PFSK-1 (cell line): ENCODE measurements around the gene PACS2.

Experiments
- FOXP2 ChIP-seq: optimal IDR thresholded peaks from 2 replicates; pipeline ENCODE3; 2011; ENCODE audit warnings: borderline replicate concordance, control low read depth, inconsistent platforms; ENCODE audit not compliant: insufficient read depth; ENCODE audit errors: extremely low read length, extremely low read depth
- POLR2AphosphoS5 ChIP-seq: IDR thresholded peaks from 2 replicates; pipeline ENCODE4 v1.6.1; 2012; ENCODE audit warnings: low read depth, mild to moderate bottlenecking, control low read depth, low read length, moderate library complexity
- SIN3A ChIP-seq: IDR thresholded peaks from 2 replicates; pipeline ENCODE4 v1.6.1; 2012; ENCODE audit warnings: mild to moderate bottlenecking, low read length, moderate library complexity, borderline replicate concordance; ENCODE audit not compliant: insufficient read depth
- TAF1 ChIP-seq: IDR thresholded peaks from 2 replicates; pipeline ENCODE4 v1.6.1; 2012; ENCODE audit warnings: low read length, control low read depth, borderline replicate concordance; ENCODE audit not compliant: insufficient read depth
- TF ChIP-seq, protein P1 (sequence below), 2 experiments: IDR thresholded peaks; 2 replicates each; pipeline versions ENCODE4 v1.6.1 to v1.8.0; 2011 to 2012; ENCODE audit warnings: low read depth in 2 of 2, low read length in 2 of 2, control low read depth in 1 of 2, inconsistent platforms in 1 of 2, mild to moderate bottlenecking in 1 of 2, moderate library complexity in 1 of 2; ENCODE audit not compliant: insufficient read depth in 1 of 2

PACS2 gene

GRCh38 chr14:105301103-105301914 is 13.2 kb upstream of the PACS2 start:
- TF ChIP-seq FOXP2 (no peak), SIN3A (no peak), POLR2AphosphoS5 (peak; percentile 74; the same call in 1 of the 2 replicates)
- TF ChIP-seq, protein P1, sequence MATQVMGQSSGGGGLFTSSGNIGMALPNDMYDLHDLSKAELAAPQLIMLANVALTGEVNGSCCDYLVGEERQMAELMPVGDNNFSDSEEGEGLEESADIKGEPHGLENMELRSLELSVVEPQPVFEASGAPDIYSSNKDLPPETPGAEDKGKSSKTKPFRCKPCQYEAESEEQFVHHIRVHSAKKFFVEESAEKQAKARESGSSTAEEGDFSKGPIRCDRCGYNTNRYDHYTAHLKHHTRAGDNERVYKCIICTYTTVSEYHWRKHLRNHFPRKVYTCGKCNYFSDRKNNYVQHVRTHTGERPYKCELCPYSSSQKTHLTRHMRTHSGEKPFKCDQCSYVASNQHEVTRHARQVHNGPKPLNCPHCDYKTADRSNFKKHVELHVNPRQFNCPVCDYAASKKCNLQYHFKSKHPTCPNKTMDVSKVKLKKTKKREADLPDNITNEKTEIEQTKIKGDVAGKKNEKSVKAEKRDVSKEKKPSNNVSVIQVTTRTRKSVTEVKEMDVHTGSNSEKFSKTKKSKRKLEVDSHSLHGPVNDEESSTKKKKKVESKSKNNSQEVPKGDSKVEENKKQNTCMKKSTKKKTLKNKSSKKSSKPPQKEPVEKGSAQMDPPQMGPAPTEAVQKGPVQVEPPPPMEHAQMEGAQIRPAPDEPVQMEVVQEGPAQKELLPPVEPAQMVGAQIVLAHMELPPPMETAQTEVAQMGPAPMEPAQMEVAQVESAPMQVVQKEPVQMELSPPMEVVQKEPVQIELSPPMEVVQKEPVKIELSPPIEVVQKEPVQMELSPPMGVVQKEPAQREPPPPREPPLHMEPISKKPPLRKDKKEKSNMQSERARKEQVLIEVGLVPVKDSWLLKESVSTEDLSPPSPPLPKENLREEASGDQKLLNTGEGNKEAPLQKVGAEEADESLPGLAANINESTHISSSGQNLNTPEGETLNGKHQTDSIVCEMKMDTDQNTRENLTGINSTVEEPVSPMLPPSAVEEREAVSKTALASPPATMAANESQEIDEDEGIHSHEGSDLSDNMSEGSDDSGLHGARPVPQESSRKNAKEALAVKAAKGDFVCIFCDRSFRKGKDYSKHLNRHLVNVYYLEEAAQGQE (IDR thresholded peaks at IDR 0.05; ENCODE audit: insufficient read depth in 1 of 2, low read depth in 2 of 2, low read length in 2 of 2) = no peak

GRCh38 chr14:105303949-105304348 is 10.6 kb upstream of the PACS2 start:
- no peak for TF ChIP-seq FOXP2
- TF ChIP-seq POLR2AphosphoS5 = no peak
- TF ChIP-seq SIN3A = no peak
- TF ChIP-seq, protein P1 (IDR thresholded peaks at IDR 0.05; ENCODE audit: insufficient read depth in 1 of 2, low read depth in 2 of 2, low read length in 2 of 2) = no peak
- TF ChIP-seq TAF1 = no peak

GRCh38 chr14:105304565-105304964 is 10.0 kb upstream of the PACS2 start:
- TF ChIP-seq, protein P1 (IDR thresholded peaks at IDR 0.05; ENCODE audit: insufficient read depth in 1 of 2, low read depth in 2 of 2, low read length in 2 of 2) = no peak
- TF ChIP-seq TAF1 (no peak), FOXP2 (no peak), POLR2AphosphoS5 (no peak), SIN3A (no peak)

GRCh38 chr14:105305345-105305744 is 9.2 kb upstream of the PACS2 start:
- no peak for TF ChIP-seq SIN3A
- TF ChIP-seq, protein P1 (IDR thresholded peaks at IDR 0.05; ENCODE audit: insufficient read depth in 1 of 2, low read depth in 2 of 2, low read length in 2 of 2) = no peak
- no peak for TF ChIP-seq FOXP2
- no peak for TF ChIP-seq TAF1
- no peak for TF ChIP-seq POLR2AphosphoS5
